ENCODE measurements around the gene KIF25. TPM values are rescaled to one million over a fixed set of nuclear protein-coding genes. Genes with fewer than 3 reads are reported as not detected.

KIF25 gene
- total RNA-seq, 4 donors from 2014 or later: 0.16 to 1.0 TPM; not detected in 2

GRCh38 chr6:168015482-168016175 lies 18.2 kb downstream of the KIF25 start:
- Histone ChIP-seq H3K4me1 (no peaks in the 10 kb centered on the region), H3K27ac (no peak overlapping the region), H3K9me3 (peaks cover 0 to 9% (median 0%) of the 10 kb centered on the region in 3 donors), H3K36me3 (no peaks in the 10 kb centered on the region), H3K27me3 (peaks cover 0 to 2% (median 0%) of the 10 kb centered on the region in 3 donors), H3K4me3 (no peak overlapping the region)
- no peak for TF ChIP-seq POLR2A (IDR thresholded peaks at IDR 0.05)
- in situ Hi-C loops (cut with MboI; ENCODE audit: low sequenced_read_pairs in 4 of 4): no loop called here
- intact Hi-C loops (cut with DNase I; ENCODE audit: low total_unique reads): no loop called here
- DNase-seq (no peak), ATAC-seq (no peak)

- ATAC-seq: no peak
- Histone ChIP-seq H3K36me3 (no peaks in the 10 kb centered on the region), H3K4me3 (no peak overlapping the region), H3K9me3 (peaks cover 0 to 4% (median 0%) of the 10 kb centered on the region in 3 donors), H3K27me3 (peaks cover 0 to 2% (median 0%) of the 10 kb centered on the region in 3 donors), H3K27ac (no peak overlapping the region), H3K4me1 (no peaks in the 10 kb centered on the region)
- intact Hi-C loops (cut with DNase I; ENCODE audit: low total_unique reads): no loop called here
- no peak for TF ChIP-seq POLR2A (IDR thresholded peaks at IDR 0.05)
- TF ChIP-seq CTCF (IDR thresholded peaks at IDR 0.05 in 4 of 5, conservative IDR thresholded peaks at IDR 0.05 in 1 of 5): no peak
- in situ Hi-C loops (cut with MboI; ENCODE audit: low sequenced_read_pairs in 4 of 4): no loop called here
- DNase-seq: no peak
Observed at GRCh38 chr6:168016176-168016620, 18.7 kb downstream of the KIF25 start.

- H3K27ac ChIP-seq: no peak overlapping the region
- ATAC-seq: no peak
- in situ Hi-C loops (cut with MboI; ENCODE audit: low sequenced_read_pairs in 4 of 4) (no loop called here), intact Hi-C loops (cut with DNase I; ENCODE audit: low total_unique reads) (no loop called here)
- no peaks in the 10 kb centered on the region for H3K36me3 ChIP-seq
- no peaks in the 10 kb centered on the region for H3K9me3 ChIP-seq
- DNase-seq: no peak
- peaks cover 0 to 2% (median 0%) of the 10 kb centered on the region in 3 donors for H3K27me3 ChIP-seq
- TF ChIP-seq POLR2A (IDR thresholded peaks at IDR 0.05) (no peak), CTCF (IDR thresholded peaks at IDR 0.05 in 4 of 5, conservative IDR thresholded peaks at IDR 0.05 in 1 of 5) (no peak)
- no peaks in the 10 kb centered on the region for H3K4me1 ChIP-seq
- H3K4me3 ChIP-seq: no peak overlapping the region
Observed at GRCh38 chr6:168016721-168017525, 19.5 kb downstream of the KIF25 start.

- no peak for DNase-seq
- Histone ChIP-seq H3K36me3 (no peaks in the 10 kb centered on the region), H3K4me3 (no peak overlapping the region), H3K27ac (no peak overlapping the region), H3K9me3 (no peaks in the 10 kb centered on the region), H3K27me3 (peaks cover 0 to 2% (median 0%) of the 10 kb centered on the region in 3 donors), H3K4me1 (no peaks in the 10 kb centered on the region)
- intact Hi-C loops (cut with DNase I; ENCODE audit: low total_unique reads): no loop called here
- in situ Hi-C loops (cut with MboI; ENCODE audit: low sequenced_read_pairs in 4 of 4): no loop called here
- ATAC-seq: no peak
- TF ChIP-seq CTCF (IDR thresholded peaks at IDR 0.05 in 4 of 5, conservative IDR thresholded peaks at IDR 0.05 in 1 of 5) (no peak), POLR2A (IDR thresholded peaks at IDR 0.05) (no peak)
Observed at GRCh38 chr6:168017629-168018028, 20.2 kb downstream of the KIF25 start.

GRCh38 chr6:168018664-168019063 lies 21.2 kb downstream of the KIF25 start:
- Histone ChIP-seq H3K4me1 (no peaks in the 10 kb centered on the region), H3K9me3 (no peaks in the 10 kb centered on the region), H3K36me3 (no peaks in the 10 kb centered on the region), H3K27me3 (peaks cover 0 to 2% (median 0%) of the 10 kb centered on the region in 3 donors), H3K4me3 (no peak overlapping the region), H3K27ac (no peak overlapping the region)
- intact Hi-C loops (cut with DNase I; ENCODE audit: low total_unique reads): no loop called here
- in situ Hi-C loops (cut with MboI; ENCODE audit: low sequenced_read_pairs in 4 of 4): no loop called here
- ATAC-seq (no peak), DNase-seq (no peak)
- TF ChIP-seq POLR2A (IDR thresholded peaks at IDR 0.05) (no peak), CTCF (IDR thresholded peaks at IDR 0.05 in 4 of 5, conservative IDR thresholded peaks at IDR 0.05 in 1 of 5) (no peak)

Measured in gastrocnemius medialis (tissue), 4 donors.